Spleen (tissue), 11 donors: Measurements from ENCODE around the gene AFF1. TPM values are rescaled to one million over a fixed set of nuclear protein-coding genes. Genes with fewer than 3 reads are reported as not detected.

Experiments used
- DNase-seq: peaks from one replicate; pipeline ENCODE4 v3.0.0-alpha.2; 2020
- H3K27ac ChIP-seq, 8 donors: fragments of 200-600 bp; sonication (generic) in 7 of 8; 1 replicate in 4 of 8; 2 replicates in 4 of 8; pipeline versions ENCODE4 v1.5.0 to v1.8.0; 2016 to 2021; ENCODE audit warnings: inconsistent platforms in 4 of 8, mild to moderate bottlenecking in 4 of 8, moderate library complexity in 1 of 8
- H3K27me3 ChIP-seq, 7 donors: fragments of 200-600 bp; sonication (generic) in 6 of 7; replicated peaks in 1 of 7; 1 replicate in 4 of 7; 2 replicates in 3 of 7; pipeline versions ENCODE4 v1.5.0 to v1.8.0; 2016 to 2021; ENCODE audit warnings: inconsistent platforms in 3 of 7, mild to moderate bottlenecking in 1 of 7
- H3K36me3 ChIP-seq, 6 donors: fragments of 200-600 bp; sonication (generic) in 5 of 6; 1 replicate in 4 of 6; 2 replicates in 2 of 6; pipeline versions ENCODE4 v1.5.0 to v1.8.0; 2016 to 2021; ENCODE audit warnings: inconsistent platforms in 2 of 6
- H3K4me1 ChIP-seq, 6 donors: fragments of 200-600 bp; sonication (generic) in 5 of 6; 1 replicate in 3 of 6; 2 replicates in 3 of 6; pipeline versions ENCODE4 v1.5.0 to v1.8.0; 2016 to 2021; ENCODE audit warnings: inconsistent platforms in 3 of 6
- H3K4me3 ChIP-seq, 8 donors: fragments of 200-600 bp; sonication (generic) in 7 of 8; 1 replicate in 4 of 8; 2 replicates in 4 of 8; pipeline versions ENCODE4 v1.5.0 to v1.8.0; 2016 to 2021; ENCODE audit warnings: inconsistent platforms in 4 of 8, mild to moderate bottlenecking in 4 of 8, moderate library complexity in 2 of 8
- H3K9me3 ChIP-seq, 8 donors: fragments of 200-600 bp; sonication (generic) in 7 of 8; 1 replicate in 4 of 8; 2 replicates in 4 of 8; pipeline versions ENCODE4 v1.5.0 to v1.8.0; 2016 to 2021; ENCODE audit warnings: inconsistent platforms in 4 of 8
- CTCF ChIP-seq, 11 experiments: fragments of 200-600 bp in 7 of 11; fragments of 450-650 bp in 4 of 11; sonication (generic) in 4 of 11; IDR thresholded peaks in 8 of 11; conservative IDR thresholded peaks in 3 of 11; 1 replicate in 7 of 11; 2 replicates in 4 of 11; pipeline versions ENCODE4 v1.4.0 to v1.8.0; 2016 to 2021; ENCODE audit warnings: antibody characterized with exemption in 11 of 11, inconsistent platforms in 4 of 11, mild to moderate bottlenecking in 1 of 11
- POLR2A ChIP-seq, 3 donors: fragments of 450-650 bp; IDR thresholded peaks; one replicate each; pipeline ENCODE4 v1.5.1; 2017; ENCODE audit warnings: antibody characterized with exemption in 3 of 3, mild to moderate bottlenecking in 1 of 3
- POLR2AphosphoS5 ChIP-seq, 3 donors: sonication (generic); formaldehyde crosslinking; IDR thresholded peaks; one replicate each; pipeline ENCODE4 v1.5.1; 2017; ENCODE audit warnings: antibody characterized with exemption in 3 of 3
- whole genome bisulfite sequencing, 5 donors: extraction: QIAGEN DNeasy Blood & Tissue Kit in 3 of 5; methylation state at CpG; one replicate each; pipeline versions ENCODE4 v1.1.5 to v1.1.7; 2013 to 2018; 5-methylcytosine and 5-hydroxymethylcytosine counted together
- intact Hi-C: fragments of 100-400 bp; cut with DNase I; formaldehyde crosslinking; loops from one replicate; pipeline ENCODE4 v1.15.0; 2023; ENCODE audit warnings: low total_unique reads
- polyA plus RNA-seq, 3 donors: library from polyadenylated mRNA; stranded (reverse); fragments of 200-250 nt; gene quantifications; one replicate each; pipeline ENCODE4 v1.2.1, GENCODE V29; 2013
- total RNA-seq, 7 donors: library from RNA; depleted of rRNA in 3 of 7; stranded (reverse); fragments of >200 nt in 3 of 7; fragmentation: NEBNext Ultra II Directional in 4 of 7; extraction: Animal tissue kit (Norgen Biotek cat#: 25700) in 4 of 7; gene quantifications; one replicate each; pipeline versions ENCODE4 v1.1.0 to v1.2.1, GENCODE V29; 2016 to 2021
- donor health status: healthy with polysubstance abuse.
- donor health status: DM: no; HTN: no; CAD: no; lungs with moderate emphysema.
- donor health status: DM: no; HTN: no; CAD: no.
- donor health status: Bipolar disorder and iron deficiency.
- donor health status: healthy.
- donor health status: DM: no; HTN: no; CAD: no.
- donor health status: DM: yes; HTN: yes; CAD: no.

The AFF1 gene
- total and polyA plus RNA-seq, 10 donors: 4.4 to 119 (median 80.8) TPM

- peak overlapping the region in 3 of 8 donors; percentile 2 to 65 (median 56) for H3K27ac ChIP-seq
- 48 to 75% (median 66%) methylated on average over 8 of the region's 8 CpGs for WGBS, 5 donors
- intact Hi-C loops: no loop called here
These were observed 25.1 kb upstream of the AFF1 start for GRCh38 chr4:86909546-86910295.

GRCh38 chr4:86910369-86910768 lies 24.4 kb upstream of the AFF1 start:
- H3K4me1 ChIP-seq: peaks cover 5 to 47% (median 27%) of the 10 kb centered on the region in 6 donors
- H3K27ac ChIP-seq: peak overlapping the region in 2 of 8 donors; percentile 2 to 65
- H3K4me3 ChIP-seq: no peak overlapping the region
- DNase-seq: no peak
- H3K9me3 ChIP-seq: no peaks in the 10 kb centered on the region
- TF ChIP-seq POLR2AphosphoS5 (IDR thresholded peaks at IDR 0.05) (no peak), CTCF (IDR thresholded peaks at IDR 0.05 in 8 of 11, conservative IDR thresholded peaks at IDR 0.05 in 3 of 11) (no peak), POLR2A (IDR thresholded peaks at IDR 0.05) (no peak)
- 54 to 72% (median 65%) methylated on average over 5 of the region's 5 CpGs for WGBS, 5 donors
- no peaks in the 10 kb centered on the region for H3K36me3 ChIP-seq
- intact Hi-C loops: no loop called here
- H3K27me3 ChIP-seq: no peaks in the 10 kb centered on the region

More at GRCh38 chr4:86909546-86910295, 25.1 kb upstream of the AFF1 start:
- TF ChIP-seq POLR2A (IDR thresholded peaks at IDR 0.05) (no peak), CTCF (IDR thresholded peaks at IDR 0.05 in 8 of 11, conservative IDR thresholded peaks at IDR 0.05 in 3 of 11) (no peak), POLR2AphosphoS5 (IDR thresholded peaks at IDR 0.05) (no peak)
- Histone ChIP-seq H3K27me3 (peaks cover 0 to 3% (median 0%) of the 10 kb centered on the region in 7 donors), H3K36me3 (no peaks in the 10 kb centered on the region), H3K4me1 (peaks cover 5 to 49% (median 28%) of the 10 kb centered on the region in 6 donors), H3K9me3 (no peaks in the 10 kb centered on the region), H3K4me3 (no peak overlapping the region)
- DNase-seq: no peak

GRCh38 chr4:86910820-86911684 lies 23.8 kb upstream of the AFF1 start:
- intact Hi-C loops: no loop called here
- no peak for TF ChIP-seq POLR2A (IDR thresholded peaks at IDR 0.05)
- no peak for TF ChIP-seq POLR2AphosphoS5 (IDR thresholded peaks at IDR 0.05)
- TF ChIP-seq CTCF (IDR thresholded peaks at IDR 0.05 in 8 of 11, conservative IDR thresholded peaks at IDR 0.05 in 3 of 11): no peak
- Histone ChIP-seq H3K9me3 (no peaks in the 10 kb centered on the region), H3K36me3 (no peaks in the 10 kb centered on the region), H3K4me3 (no peak overlapping the region), H3K27me3 (no peaks in the 10 kb centered on the region), H3K27ac (peak overlapping the region in 1 of 8 donors; percentile 65), H3K4me1 (peaks cover 5 to 47% (median 27%) of the 10 kb centered on the region in 6 donors)
- no peak for DNase-seq
- 52 to 80% (median 75%) methylated on average over 7 of the region's 7 CpGs for WGBS, 5 donors

GRCh38 chr4:86916392-86916791 lies 18.4 kb upstream of the AFF1 start:
- H3K9me3 ChIP-seq: no peaks in the 10 kb centered on the region
- peaks cover 0 to 6% (median 4%) of the 10 kb centered on the region in 6 donors for H3K4me1 ChIP-seq
- H3K27me3 ChIP-seq: no peaks in the 10 kb centered on the region
- 0 to 94% (median 50%) methylated on average over 1 of the region's 1 CpG for WGBS, 5 donors
- no peaks in the 10 kb centered on the region for H3K36me3 ChIP-seq
- intact Hi-C loops: no loop called here
- no peak for DNase-seq
- TF ChIP-seq CTCF (IDR thresholded peaks at IDR 0.05 in 8 of 11, conservative IDR thresholded peaks at IDR 0.05 in 3 of 11) (no peak), POLR2A (IDR thresholded peaks at IDR 0.05) (no peak), POLR2AphosphoS5 (IDR thresholded peaks at IDR 0.05) (no peak)
- no peak overlapping the region for H3K27ac ChIP-seq
- H3K4me3 ChIP-seq: no peak overlapping the region
